ENCODE data around the gene HJURP.

The HJURP gene

DNA sequence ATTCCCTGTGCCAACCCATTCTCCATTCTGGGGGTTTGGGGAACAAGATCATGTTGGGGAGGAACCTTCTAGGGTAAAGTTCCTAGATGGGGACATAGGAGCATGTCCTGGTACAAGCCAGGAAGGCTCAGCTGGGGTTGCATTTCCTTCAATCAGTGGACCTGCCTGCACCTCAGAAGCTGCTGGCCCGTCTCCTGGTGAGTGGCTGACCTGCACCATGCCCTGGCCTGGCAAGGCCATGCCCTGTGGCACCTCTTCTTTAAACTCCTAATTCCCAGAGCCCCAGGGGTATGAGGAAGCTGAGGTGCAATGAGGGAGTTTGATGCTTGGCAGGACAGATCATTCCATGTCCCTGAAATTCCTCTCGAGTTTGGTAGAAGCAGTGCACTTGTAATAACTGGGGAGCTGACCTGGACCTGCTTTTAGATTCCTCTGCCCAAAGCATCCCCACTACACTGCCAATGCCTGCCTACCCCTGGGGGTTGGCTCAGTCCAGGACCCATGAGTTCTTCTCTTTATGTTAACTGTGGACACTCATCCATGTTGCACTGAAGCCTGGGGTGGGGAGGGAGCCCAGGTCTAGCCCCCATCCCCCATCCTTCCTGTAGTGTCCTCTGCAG lies 50.9 kb downstream of the HJURP start:
- no peaks in the 10 kb centered on the region for H3K4me1 ChIP-seq (ENCODE audit: low read depth, poor library complexity, severe bottlenecking)
- H3K4me2 ChIP-seq: no peak overlapping the region
- TF ChIP-seq, protein P1, sequence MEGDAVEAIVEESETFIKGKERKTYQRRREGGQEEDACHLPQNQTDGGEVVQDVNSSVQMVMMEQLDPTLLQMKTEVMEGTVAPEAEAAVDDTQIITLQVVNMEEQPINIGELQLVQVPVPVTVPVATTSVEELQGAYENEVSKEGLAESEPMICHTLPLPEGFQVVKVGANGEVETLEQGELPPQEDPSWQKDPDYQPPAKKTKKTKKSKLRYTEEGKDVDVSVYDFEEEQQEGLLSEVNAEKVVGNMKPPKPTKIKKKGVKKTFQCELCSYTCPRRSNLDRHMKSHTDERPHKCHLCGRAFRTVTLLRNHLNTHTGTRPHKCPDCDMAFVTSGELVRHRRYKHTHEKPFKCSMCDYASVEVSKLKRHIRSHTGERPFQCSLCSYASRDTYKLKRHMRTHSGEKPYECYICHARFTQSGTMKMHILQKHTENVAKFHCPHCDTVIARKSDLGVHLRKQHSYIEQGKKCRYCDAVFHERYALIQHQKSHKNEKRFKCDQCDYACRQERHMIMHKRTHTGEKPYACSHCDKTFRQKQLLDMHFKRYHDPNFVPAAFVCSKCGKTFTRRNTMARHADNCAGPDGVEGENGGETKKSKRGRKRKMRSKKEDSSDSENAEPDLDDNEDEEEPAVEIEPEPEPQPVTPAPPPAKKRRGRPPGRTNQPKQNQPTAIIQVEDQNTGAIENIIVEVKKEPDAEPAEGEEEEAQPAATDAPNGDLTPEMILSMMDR (conservative IDR thresholded peaks at IDR 0.05; ENCODE audit: low read depth, low read length): no peak
- no peak overlapping the region for H3K4me3 ChIP-seq (IDR thresholded peaks at IDR 0.05; ENCODE audit: insufficient read depth, low read depth, low read length)
- H3K79me2 ChIP-seq (ENCODE audit: insufficient read depth, low read depth): no peaks in the 10 kb centered on the region
- H4K20me1 ChIP-seq (ENCODE audit: insufficient read depth): no peaks in the 10 kb centered on the region
- no peaks in the 10 kb centered on the region for H3K27me3 ChIP-seq (ENCODE audit: insufficient read depth, low read depth)
- H3K9ac ChIP-seq: no peak overlapping the region
- no peaks in the 10 kb centered on the region for H3K36me3 ChIP-seq (ENCODE audit: insufficient read depth)
- no peak overlapping the region for H3K27ac ChIP-seq
- H2AFZ ChIP-seq (ENCODE audit: low read depth): no peak overlapping the region

DNA sequence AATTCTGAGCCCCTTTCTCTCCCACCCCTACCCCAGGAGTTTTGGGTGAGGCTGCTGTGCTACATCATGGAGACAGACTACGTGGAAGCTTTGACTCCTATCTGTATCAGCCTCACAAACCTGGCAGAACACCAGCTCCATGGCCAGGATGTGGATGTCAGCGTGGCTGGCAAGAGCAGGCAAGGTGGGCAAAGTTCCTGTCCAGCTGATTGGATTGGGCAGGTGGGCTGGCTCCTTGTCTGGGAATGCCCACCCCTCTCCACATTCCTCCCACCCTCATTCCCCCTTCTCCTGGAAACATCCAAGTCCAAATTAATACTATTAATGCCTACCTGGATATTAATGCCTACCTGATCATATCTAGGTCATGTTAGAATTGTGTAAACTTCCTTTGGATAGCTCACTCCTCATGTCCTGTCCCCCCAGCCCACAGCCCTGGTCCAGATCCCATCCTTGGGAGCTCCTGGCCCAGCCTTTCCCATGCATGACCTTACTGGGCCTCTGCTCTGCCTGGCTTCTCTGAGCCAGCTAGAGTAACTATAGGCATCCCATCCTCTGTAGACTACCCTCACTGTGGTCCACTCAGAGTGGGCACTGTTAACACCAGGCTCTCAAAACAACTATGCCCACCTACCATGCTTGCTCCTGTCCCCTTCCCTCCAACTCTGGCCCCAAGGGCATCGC lies 52.1 kb downstream of the HJURP start:
- no peaks in the 10 kb centered on the region for H3K36me3 ChIP-seq (ENCODE audit: insufficient read depth)
- H3K9ac ChIP-seq: no peak overlapping the region
- no peak overlapping the region for H3K4me2 ChIP-seq
- H3K27ac ChIP-seq: no peak overlapping the region
- no peaks in the 10 kb centered on the region for H4K20me1 ChIP-seq (ENCODE audit: insufficient read depth)
- no peak overlapping the region for H2AFZ ChIP-seq (ENCODE audit: low read depth)
- no peaks in the 10 kb centered on the region for H3K27me3 ChIP-seq (ENCODE audit: insufficient read depth, low read depth)
- no peak overlapping the region for H3K4me3 ChIP-seq (IDR thresholded peaks at IDR 0.05; ENCODE audit: insufficient read depth, low read depth, low read length)
- no peaks in the 10 kb centered on the region for H3K4me1 ChIP-seq (ENCODE audit: low read depth, poor library complexity, severe bottlenecking)
- no peaks in the 10 kb centered on the region for H3K79me2 ChIP-seq (ENCODE audit: insufficient read depth, low read depth)
- TF ChIP-seq, protein P1 (conservative IDR thresholded peaks at IDR 0.05; ENCODE audit: low read depth, low read length): no peak

DNA sequence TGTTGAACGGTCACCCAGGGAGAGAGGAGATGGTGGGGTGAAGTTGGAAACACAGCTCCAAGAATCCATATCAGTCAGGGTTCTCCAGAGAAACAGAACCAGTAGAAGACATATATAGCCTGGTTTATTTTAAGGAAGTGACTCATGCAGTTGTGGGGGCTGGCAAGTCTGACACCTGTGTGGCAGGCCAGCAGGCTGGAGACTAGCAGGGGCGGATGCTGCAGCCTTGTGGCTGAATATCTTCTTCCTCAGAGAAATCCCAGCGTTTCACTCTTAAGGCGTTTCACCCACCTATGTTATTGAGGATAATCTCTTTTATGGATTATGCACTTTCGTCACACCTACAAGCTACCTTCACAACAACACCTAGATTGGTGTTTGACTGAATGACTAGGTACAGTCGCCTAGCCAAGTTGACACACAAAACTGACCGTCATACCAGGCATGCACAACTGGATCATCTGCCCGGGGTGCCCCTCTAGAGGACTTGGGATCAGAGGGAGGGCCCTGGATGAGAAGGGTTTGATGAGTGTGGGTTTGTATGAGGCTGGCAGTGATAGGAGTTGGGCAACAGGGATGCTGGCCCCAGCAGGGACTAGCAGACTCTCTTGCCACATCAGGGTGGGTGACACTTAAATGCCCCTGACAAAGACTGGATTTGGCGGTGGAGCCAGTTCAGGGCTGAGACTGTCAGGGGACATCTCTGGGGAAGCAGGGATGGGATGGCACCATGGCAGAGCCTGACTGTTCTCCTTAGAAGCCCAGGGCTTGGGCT lies 52.8 kb downstream of the HJURP start:
- H3K4me2 ChIP-seq: no peak overlapping the region
- no peak overlapping the region for H3K9ac ChIP-seq
- H3K4me3 ChIP-seq (IDR thresholded peaks at IDR 0.05; ENCODE audit: insufficient read depth, low read depth, low read length): no peak overlapping the region
- no peaks in the 10 kb centered on the region for H3K79me2 ChIP-seq (ENCODE audit: insufficient read depth, low read depth)
- no peak overlapping the region for H3K27ac ChIP-seq
- TF ChIP-seq, protein P1 (conservative IDR thresholded peaks at IDR 0.05; ENCODE audit: low read depth, low read length): no peak
- H2AFZ ChIP-seq (ENCODE audit: low read depth): no peak overlapping the region
- H4K20me1 ChIP-seq (ENCODE audit: insufficient read depth): no peaks in the 10 kb centered on the region
- no peaks in the 10 kb centered on the region for H3K36me3 ChIP-seq (ENCODE audit: insufficient read depth)
- no peaks in the 10 kb centered on the region for H3K4me1 ChIP-seq (ENCODE audit: low read depth, poor library complexity, severe bottlenecking)
- no peaks in the 10 kb centered on the region for H3K27me3 ChIP-seq (ENCODE audit: insufficient read depth, low read depth)

DNA sequence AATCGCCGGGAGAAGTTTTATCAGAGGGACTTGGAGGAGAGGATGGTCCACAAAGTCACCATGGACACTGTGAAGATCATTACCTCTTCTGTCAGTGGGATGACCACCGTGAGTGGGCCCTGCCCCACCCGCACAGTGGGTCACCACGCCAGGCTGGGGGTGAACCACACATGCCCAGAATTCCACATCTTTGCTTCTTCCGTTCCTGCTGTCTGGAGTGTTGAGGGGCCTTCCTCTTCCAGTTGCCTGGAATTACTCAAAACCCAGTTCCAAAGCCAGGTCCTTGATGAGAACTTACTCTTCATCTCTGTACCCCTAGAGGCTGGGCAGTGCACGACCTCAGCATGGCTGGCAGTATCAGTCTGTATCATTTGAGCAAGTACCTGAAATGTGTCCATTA lies 54.1 kb downstream of the HJURP start:
- H3K27ac ChIP-seq: no peak overlapping the region
- no peaks in the 10 kb centered on the region for H3K36me3 ChIP-seq (ENCODE audit: insufficient read depth)
- H3K4me2 ChIP-seq: no peak overlapping the region
- no peak overlapping the region for H3K4me3 ChIP-seq (IDR thresholded peaks at IDR 0.05; ENCODE audit: insufficient read depth, low read depth, low read length)
- no peak overlapping the region for H3K9ac ChIP-seq
- no peaks in the 10 kb centered on the region for H4K20me1 ChIP-seq (ENCODE audit: insufficient read depth)
- no peaks in the 10 kb centered on the region for H3K79me2 ChIP-seq (ENCODE audit: insufficient read depth, low read depth)
- no peak overlapping the region for H2AFZ ChIP-seq (ENCODE audit: low read depth)
- no peaks in the 10 kb centered on the region for H3K27me3 ChIP-seq (ENCODE audit: insufficient read depth, low read depth)
- no peaks in the 10 kb centered on the region for H3K4me1 ChIP-seq (ENCODE audit: low read depth, poor library complexity, severe bottlenecking)
- TF ChIP-seq, protein P1 (conservative IDR thresholded peaks at IDR 0.05; ENCODE audit: low read depth, low read length): no peak

All from KMS-11 (cell line).